HCT116 (cell line): ENCODE measurements around the gene RANBP17. TPM values are rescaled to one million over a fixed set of nuclear protein-coding genes. Genes with fewer than 3 reads are reported as not detected.

Experiments
- ATAC-seq: fragments of 200-7000 bp; cut with Tn5 transposase; 2 replicates; pipeline ENCODE4 v1.9.1; 2020; ENCODE audit warnings: mild to moderate bottlenecking, moderate library complexity
- BruUV-seq: library from RNA; stranded (reverse); fragments of 400-500 nt; replicated peaks from 2 replicates; lab custom pipeline; 2021; lab: Mats Ljungman, UMichigan
- CTCF ChIA-PET: fragments of 300-600 bp; sonication (Branson Sonifier 250); formaldehyde crosslinking; loops from one replicate; lab custom pipeline; 2021; ENCODE audit warnings: antibody characterized with exemption; lab: Charles Lee
- POLR2A ChIA-PET: fragments of 300-600, 350-600 bp; sonication (Branson Sonifier 250); formaldehyde crosslinking; loops from one replicate; lab custom pipeline; 2021; ENCODE audit warnings: antibody characterized with exemption; lab: Charles Lee
- RAD21 ChIA-PET, 2 experiments: fragments of 300-600 bp; sonication (Branson Sonifier 250); formaldehyde crosslinking; loops; one replicate each; lab custom pipeline; 2023; ENCODE audit warnings: low total read pairs in 2 of 2; ENCODE audit not compliant: uncharacterized antibody in 2 of 2, unreplicated experiment in 2 of 2, low non-redundant PET in 1 of 2; lab: Charles Lee
- DNase-seq: peaks from one replicate; pipeline ENCODE4 v3.0.0-alpha.2; 2010; ENCODE audit warnings: low read depth, low spot score
- H2AFZ ChIP-seq: fragments of 200-600 bp; shearing (Covaris generic), sonication (generic); 2 replicates; pipeline ENCODE4 v1.6.1; 2017; ENCODE audit warnings: low read depth, mixed run types, mixed read lengths, antibody characterized with exemption, low read length; ENCODE audit not compliant: poor library complexity, severe bottlenecking
- H3K27ac ChIP-seq: 2 replicates; pipeline ENCODE4 v1.5.1; 2012; ENCODE audit warnings: low read depth, low read length
- H3K27me3 ChIP-seq: fragments of 200-600 bp; sonication (generic); 2 replicates; pipeline ENCODE4 v1.6.1; 2016; ENCODE audit warnings: mixed run types, low read length, mixed read lengths; ENCODE audit not compliant: insufficient read depth
- H3K36me3 ChIP-seq, 2 experiments: fragments of 200-500 bp in 1 of 2; fragments of 200-600 bp in 1 of 2; sonication (Bioruptor generic) in 1 of 2; sonication (generic) in 1 of 2; 2 replicates each; pipeline versions ENCODE4 v1.5.1 to v1.6.1; 2014 to 2016; ENCODE audit warnings: low read length in 2 of 2, inconsistent platforms in 1 of 2, mixed read lengths in 1 of 2, mixed run types in 1 of 2; ENCODE audit not compliant: insufficient read depth in 2 of 2, control insufficient read depth in 1 of 2
- H3K4me1 ChIP-seq, 2 experiments: fragments of 200-600 bp in 1 of 2; sonication (generic) in 1 of 2; 2 replicates each; pipeline versions ENCODE4 v1.5.1 to v1.6.1; 2012 to 2017; ENCODE audit warnings: low read length in 2 of 2, inconsistent platforms in 1 of 2, mild to moderate bottlenecking in 1 of 2, mixed read lengths in 1 of 2, mixed run types in 1 of 2, moderate library complexity in 1 of 2; ENCODE audit not compliant: insufficient read depth in 2 of 2, control insufficient read depth in 1 of 2
- H3K4me2 ChIP-seq: fragments of 200-600 bp; sonication (generic); 2 replicates; pipeline ENCODE4 v1.6.1; 2017; ENCODE audit warnings: mixed run types, low read length, mixed read lengths
- H3K4me3 ChIP-seq, 2 experiments: fragments of 200-600 bp in 1 of 2; sonication (generic) in 1 of 2; replicated peaks in 1 of 2; 2 replicates each; pipeline ENCODE4 v1.5.1; 2011 to 2016; ENCODE audit warnings: low read length in 2 of 2, control low read depth in 1 of 2, low read depth in 1 of 2, mild to moderate bottlenecking in 1 of 2, mixed read lengths in 1 of 2, mixed run types in 1 of 2
- H3K79me2 ChIP-seq: fragments of 200-600 bp; sonication (generic); 2 replicates; pipeline ENCODE4 v1.6.1; 2017; ENCODE audit warnings: mild to moderate bottlenecking, mixed run types, low read length, moderate library complexity, mixed read lengths; ENCODE audit not compliant: insufficient read depth
- H3K9ac ChIP-seq: fragments of 200-600 bp; sonication (generic); 2 replicates; pipeline ENCODE4 v1.6.1; 2016; ENCODE audit warnings: low read length, mixed read lengths
- H3K9me2 ChIP-seq: fragments of 200-600 bp; sonication (generic), shearing (Covaris generic); 2 replicates; pipeline ENCODE4 v1.6.1; 2017; ENCODE audit warnings: mixed run types, mild to moderate bottlenecking, moderate library complexity; ENCODE audit not compliant: insufficient read depth
- H3K9me3 ChIP-seq, 2 experiments: fragments of 200-500 bp in 1 of 2; fragments of 200-600 bp in 1 of 2; sonication (Bioruptor generic) in 1 of 2; sonication (generic) in 1 of 2; 2 replicates each; pipeline ENCODE4 v1.6.1; 2014 to 2017; ENCODE audit warnings: low read length in 2 of 2, mixed read lengths in 2 of 2, inconsistent platforms in 1 of 2, low read depth in 1 of 2, mild to moderate bottlenecking in 1 of 2, mixed run types in 1 of 2, moderate library complexity in 1 of 2; ENCODE audit not compliant: control insufficient read depth in 1 of 2, insufficient read depth in 1 of 2
- H4K20me1 ChIP-seq: fragments of 200-600 bp; sonication (generic), shearing (Covaris generic); 2 replicates; pipeline ENCODE4 v1.6.1; 2017; ENCODE audit warnings: mixed run types, mild to moderate bottlenecking, moderate library complexity; ENCODE audit not compliant: insufficient read depth
- CEBPB ChIP-seq: IDR thresholded peaks from 2 replicates; pipeline ENCODE4 v1.6.1; 2012; ENCODE audit warnings: low read depth
- ELF1 ChIP-seq: IDR thresholded peaks from 2 replicates; pipeline ENCODE4 v1.6.1; 2012; ENCODE audit warnings: low read depth, borderline replicate concordance
- EZH2phosphoT487 ChIP-seq: fragments of 200-600 bp; IDR thresholded peaks from 2 replicates; pipeline ENCODE4 v1.6.1; 2018; ENCODE audit warnings: antibody characterized with exemption, borderline replicate concordance
- FOSL1 ChIP-seq: IDR thresholded peaks from 2 replicates; pipeline ENCODE4 v1.6.1; 2012; ENCODE audit warnings: low read depth
- POLR2AphosphoS5 ChIP-seq: IDR thresholded peaks from 2 replicates; pipeline ENCODE4 v1.6.1; 2011; ENCODE audit warnings: mild to moderate bottlenecking, low read depth, low read length, moderate library complexity
- RAD21 ChIP-seq: IDR thresholded peaks from 2 replicates; pipeline ENCODE4 v1.6.1; 2012; ENCODE audit warnings: low read depth, mild to moderate bottlenecking
- SIN3A ChIP-seq: IDR thresholded peaks from 2 replicates; pipeline ENCODE4 v1.6.1; 2012; ENCODE audit warnings: low read depth
- TCF7L2 ChIP-seq: IDR thresholded peaks from 2 replicates; pipeline ENCODE4 v1.7.0; 2011; ENCODE audit warnings: borderline replicate concordance, inconsistent platforms; ENCODE audit not compliant: insufficient read depth, insufficient read length; ENCODE audit errors: extremely low read depth
- YY1 ChIP-seq: IDR thresholded peaks from 2 replicates; pipeline ENCODE4 v1.6.1; 2011; ENCODE audit warnings: low read length, low read depth, moderate library complexity, mild to moderate bottlenecking; ENCODE audit not compliant: insufficient replicate concordance; ENCODE audit errors: extremely low read depth
- ZNF274 ChIP-seq: fragments of 200-500 bp; sonication (Bioruptor generic); IDR thresholded peaks from 2 replicates; pipeline ENCODE4 v1.6.1; 2014; ENCODE audit warnings: mild to moderate bottlenecking, low read depth, low read length, inconsistent platforms
- intact Hi-C: fragments of 100-400 bp; cut with micrococcal nuclease; formaldehyde crosslinking; loops from 2 replicates; pipeline ENCODE4 v1.10.0; 2022
- total RNA-seq: library from RNA; stranded (reverse); gene quantifications from one replicate; pipeline ENCODE4 v1.2.1, GENCODE V29; 2021; ENCODE audit not compliant: unreplicated experiment
- TF ChIP-seq, protein P1 (sequence below): IDR thresholded peaks from 2 replicates; pipeline ENCODE4 v1.6.1; 2012; ENCODE audit warnings: low read depth

Gene RANBP17
- total RNA-seq, 1 experiment from 2014 or later = 18.2 TPM

DNA sequence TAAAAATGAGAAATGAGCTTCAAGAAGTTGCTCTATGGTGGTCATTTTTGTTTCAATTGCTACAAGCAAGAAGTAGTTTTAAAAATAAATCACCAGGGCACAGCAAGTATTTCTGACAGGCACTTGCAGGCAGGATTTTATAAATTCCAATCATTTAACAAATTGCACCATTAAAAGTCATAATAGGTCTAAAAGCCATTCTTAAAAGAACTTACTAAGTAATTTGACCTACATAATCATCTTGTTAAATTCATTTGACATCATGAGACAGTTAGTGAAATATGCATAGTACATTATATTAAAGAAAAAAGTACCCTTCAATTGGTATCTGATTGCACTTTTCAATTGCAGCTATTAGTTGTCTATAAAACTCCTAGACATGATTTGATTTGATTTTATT lies 478.2 kb downstream of the RANBP17 start:
- ChIA-PET RAD21 (no interaction called here), POLR2A (no interaction called here), CTCF (interaction anchor here (1.3 to 4.7 kb wide), 3 partner anchors 67 to 531 kb away, joined by 10 to 22 read pairs (median 21); no protein-coding TSS in a partner anchor)
- BruUV-seq = no TSS peak
- intact Hi-C loops = loop anchor here (5.0 kb wide), 1 partner anchor 353 kb away; no protein-coding TSS in a partner anchor
- Histone ChIP-seq H3K9me3 (no peaks in the 10 kb centered on the region), H3K79me2 (no peaks in the 10 kb centered on the region), H3K27ac (no peak overlapping the region), H2AFZ (no peak overlapping the region), H3K4me1 (peaks cover 0 to 17% of the 10 kb centered on the region in 2 experiments; a peak in 2 of 4 replicates), H3K4me2 (no peak overlapping the region), H3K36me3 (no peaks in the 10 kb centered on the region), H3K4me3 (no peak overlapping the region), H3K9ac (no peak overlapping the region), H3K27me3 (no peaks in the 10 kb centered on the region), H3K9me2 (no peaks in the 10 kb centered on the region), H4K20me1 (no peaks in the 10 kb centered on the region)
- no peak for ATAC-seq
- TF ChIP-seq YY1 = no peak
- TF ChIP-seq, protein P1, sequence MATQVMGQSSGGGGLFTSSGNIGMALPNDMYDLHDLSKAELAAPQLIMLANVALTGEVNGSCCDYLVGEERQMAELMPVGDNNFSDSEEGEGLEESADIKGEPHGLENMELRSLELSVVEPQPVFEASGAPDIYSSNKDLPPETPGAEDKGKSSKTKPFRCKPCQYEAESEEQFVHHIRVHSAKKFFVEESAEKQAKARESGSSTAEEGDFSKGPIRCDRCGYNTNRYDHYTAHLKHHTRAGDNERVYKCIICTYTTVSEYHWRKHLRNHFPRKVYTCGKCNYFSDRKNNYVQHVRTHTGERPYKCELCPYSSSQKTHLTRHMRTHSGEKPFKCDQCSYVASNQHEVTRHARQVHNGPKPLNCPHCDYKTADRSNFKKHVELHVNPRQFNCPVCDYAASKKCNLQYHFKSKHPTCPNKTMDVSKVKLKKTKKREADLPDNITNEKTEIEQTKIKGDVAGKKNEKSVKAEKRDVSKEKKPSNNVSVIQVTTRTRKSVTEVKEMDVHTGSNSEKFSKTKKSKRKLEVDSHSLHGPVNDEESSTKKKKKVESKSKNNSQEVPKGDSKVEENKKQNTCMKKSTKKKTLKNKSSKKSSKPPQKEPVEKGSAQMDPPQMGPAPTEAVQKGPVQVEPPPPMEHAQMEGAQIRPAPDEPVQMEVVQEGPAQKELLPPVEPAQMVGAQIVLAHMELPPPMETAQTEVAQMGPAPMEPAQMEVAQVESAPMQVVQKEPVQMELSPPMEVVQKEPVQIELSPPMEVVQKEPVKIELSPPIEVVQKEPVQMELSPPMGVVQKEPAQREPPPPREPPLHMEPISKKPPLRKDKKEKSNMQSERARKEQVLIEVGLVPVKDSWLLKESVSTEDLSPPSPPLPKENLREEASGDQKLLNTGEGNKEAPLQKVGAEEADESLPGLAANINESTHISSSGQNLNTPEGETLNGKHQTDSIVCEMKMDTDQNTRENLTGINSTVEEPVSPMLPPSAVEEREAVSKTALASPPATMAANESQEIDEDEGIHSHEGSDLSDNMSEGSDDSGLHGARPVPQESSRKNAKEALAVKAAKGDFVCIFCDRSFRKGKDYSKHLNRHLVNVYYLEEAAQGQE = no peak
- no peak for TF ChIP-seq ELF1
- TF ChIP-seq FOSL1 = no peak
- no peak for TF ChIP-seq POLR2AphosphoS5
- TF ChIP-seq CEBPB = no peak
- no peak for TF ChIP-seq TCF7L2
- no peak for TF ChIP-seq ZNF274
- TF ChIP-seq SIN3A = no peak
- no peak for TF ChIP-seq EZH2phosphoT487
- no peak for TF ChIP-seq RAD21
- no peak for DNase-seq
